ENCODE data around the gene GPR157.

GPR157 gene

GRCh38 chr1:9070486-9070885 is 58.4 kb downstream of the GPR157 start:
- peak overlapping the region; percentile 78 for H3K4me3 ChIP-seq (ENCODE audit: low read length)
- peak overlapping the region; percentile 99 for H3K4me2 ChIP-seq (ENCODE audit: low read length)
- peak overlapping the region; percentile 79 for H3K27ac ChIP-seq (ENCODE audit: low read length)
- no peak overlapping the region for H2AFZ ChIP-seq (ENCODE audit: low read depth, low read length)
- no peaks in the 10 kb centered on the region for H3K36me3 ChIP-seq (replicated peaks; ENCODE audit: low read depth, low read length)
- TF ChIP-seq CTCF (IDR thresholded peaks at IDR 0.05; ENCODE audit: low read depth, low read length) (no peak), EZH2phosphoT487 (IDR thresholded peaks at IDR 0.05; ENCODE audit: low read depth) (no peak)
- no peaks in the 10 kb centered on the region for H3K9me3 ChIP-seq (ENCODE audit: insufficient read depth, low read length)
- H3K4me1 ChIP-seq (ENCODE audit: low read length): peaks cover 46% of the 10 kb centered on the region
- H3K79me2 ChIP-seq (ENCODE audit: low read length): no peaks in the 10 kb centered on the region
- H3K9ac ChIP-seq (ENCODE audit: low read length): peak overlapping the region; percentile 46; the same call in 1 of the 2 replicates
- H4K20me1 ChIP-seq (ENCODE audit: insufficient read depth, low read length): no peaks in the 10 kb centered on the region
- no peaks in the 10 kb centered on the region; the same call in 1 of the 2 replicates for H3K27me3 ChIP-seq (ENCODE audit: low read depth, low read length)

GRCh38 chr1:9069326-9070100 is 59.4 kb downstream of the GPR157 start, which contains the start of gene SLC2A5:
Gene SLC2A5, minus strand, starts transcription at chr1:9069635. Its CDS starts 99 bp downstream, at chr1:9069536.
- no peaks in the 10 kb centered on the region for H4K20me1 ChIP-seq (ENCODE audit: insufficient read depth, low read length)
- H3K36me3 ChIP-seq (replicated peaks; ENCODE audit: low read depth, low read length): no peaks in the 10 kb centered on the region
- TF ChIP-seq CTCF (IDR thresholded peaks at IDR 0.05; ENCODE audit: low read depth, low read length): no peak
- TF ChIP-seq EZH2phosphoT487 (IDR thresholded peaks at IDR 0.05; ENCODE audit: low read depth): no peak
- H3K9me3 ChIP-seq (ENCODE audit: insufficient read depth, low read length): no peaks in the 10 kb centered on the region
- peak within 1 kb of the TSS; percentile 99 for H3K4me2 ChIP-seq (ENCODE audit: low read length)
- peak within 1 kb of the TSS; percentile 78 for H3K4me3 ChIP-seq (ENCODE audit: low read length)
- H3K4me1 ChIP-seq (ENCODE audit: low read length): peaks cover 37% of the 10 kb centered on the region
- H2AFZ ChIP-seq (ENCODE audit: low read depth, low read length): no peak within 1 kb of the TSS; the same call in 1 of the 2 replicates
- no peaks in the 10 kb centered on the region; the same call in 1 of the 2 replicates for H3K27me3 ChIP-seq (ENCODE audit: low read depth, low read length)
- peak within 1 kb of the TSS; percentile 66 for H3K9ac ChIP-seq (ENCODE audit: low read length)
- H3K27ac ChIP-seq (ENCODE audit: low read length): peak within 1 kb of the TSS; percentile 79
- H3K79me2 ChIP-seq (ENCODE audit: low read length): no peaks in the 10 kb centered on the region

GRCh38 chr1:9068981-9069325 is 59.9 kb downstream of the GPR157 start:
- H3K4me3 ChIP-seq (ENCODE audit: low read length): peak overlapping the region; percentile 78
- H3K9ac ChIP-seq (ENCODE audit: low read length): peak overlapping the region; percentile 66
- H2AFZ ChIP-seq (ENCODE audit: low read depth, low read length): no peak overlapping the region; the same call in 1 of the 2 replicates
- no peaks in the 10 kb centered on the region for H3K79me2 ChIP-seq (ENCODE audit: low read length)
- H3K27ac ChIP-seq (ENCODE audit: low read length): peak overlapping the region; percentile 79
- H4K20me1 ChIP-seq (ENCODE audit: insufficient read depth, low read length): no peaks in the 10 kb centered on the region
- H3K9me3 ChIP-seq (ENCODE audit: insufficient read depth, low read length): no peaks in the 10 kb centered on the region
- TF ChIP-seq EZH2phosphoT487 (IDR thresholded peaks at IDR 0.05; ENCODE audit: low read depth) (no peak), CTCF (IDR thresholded peaks at IDR 0.05; ENCODE audit: low read depth, low read length) (no peak)
- no peaks in the 10 kb centered on the region for H3K36me3 ChIP-seq (replicated peaks; ENCODE audit: low read depth, low read length)
- peaks cover 37% of the 10 kb centered on the region for H3K4me1 ChIP-seq (ENCODE audit: low read length)
- peak overlapping the region; percentile 99 for H3K4me2 ChIP-seq (ENCODE audit: low read length)
- H3K27me3 ChIP-seq (ENCODE audit: low read depth, low read length): no peaks in the 10 kb centered on the region

GRCh38 chr1:9066945-9067807 is 61.7 kb downstream of the GPR157 start:
- H2AFZ ChIP-seq (ENCODE audit: low read depth, low read length): no peak overlapping the region
- H3K27ac ChIP-seq (ENCODE audit: low read length): no peak overlapping the region
- peaks cover 42% of the 10 kb centered on the region for H3K4me1 ChIP-seq (ENCODE audit: low read length)
- no peaks in the 10 kb centered on the region for H3K36me3 ChIP-seq (replicated peaks; ENCODE audit: low read depth, low read length)
- H4K20me1 ChIP-seq (ENCODE audit: insufficient read depth, low read length): no peaks in the 10 kb centered on the region
- H3K9me3 ChIP-seq (ENCODE audit: insufficient read depth, low read length): no peaks in the 10 kb centered on the region
- H3K4me3 ChIP-seq (ENCODE audit: low read length): no peak overlapping the region
- TF ChIP-seq EZH2phosphoT487 (IDR thresholded peaks at IDR 0.05; ENCODE audit: low read depth) (no peak), CTCF (IDR thresholded peaks at IDR 0.05; ENCODE audit: low read depth, low read length) (no peak)
- no peaks in the 10 kb centered on the region for H3K27me3 ChIP-seq (ENCODE audit: low read depth, low read length)
- no peaks in the 10 kb centered on the region for H3K79me2 ChIP-seq (ENCODE audit: low read length)
- no peak overlapping the region for H3K9ac ChIP-seq (ENCODE audit: low read length)
- H3K4me2 ChIP-seq (ENCODE audit: low read length): no peak overlapping the region
